Measurements from ENCODE around the gene SLTM.
"Not testable (repeated sequence)": the region's sequence is repeated elsewhere in the genome, so short reads cannot be mapped to it uniquely, and the experiment has no call there.

Gene SLTM

DNA sequence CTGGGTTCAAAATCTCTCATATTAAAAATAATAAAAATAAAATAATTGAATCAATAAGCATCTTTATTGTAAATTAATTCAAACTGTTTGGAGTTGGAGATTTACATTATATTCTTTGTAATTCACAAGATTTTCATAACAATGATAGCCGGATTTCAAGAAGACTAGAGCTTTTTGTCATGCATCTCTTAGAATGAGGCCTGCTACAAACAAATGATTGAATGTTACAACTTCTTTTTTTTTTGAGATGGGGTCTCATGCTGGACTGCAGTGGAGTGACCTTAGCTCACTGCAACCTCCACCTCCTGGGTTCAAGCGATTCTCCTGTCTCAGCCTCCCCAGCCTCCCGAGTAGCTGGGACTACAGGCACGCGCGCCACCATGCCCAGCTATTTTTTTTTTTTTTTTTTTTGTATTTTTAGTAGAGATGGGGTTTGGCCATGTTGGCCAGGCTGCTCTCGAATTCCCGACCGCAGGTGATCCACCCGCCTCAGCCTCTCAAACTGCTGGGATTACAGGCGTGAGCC lies 3.5 kb downstream of the SLTM start:
- DNase-seq (ENCODE audit: insufficient read length, low spot score), result no peak
- no peak for FAIRE-seq

DNA sequence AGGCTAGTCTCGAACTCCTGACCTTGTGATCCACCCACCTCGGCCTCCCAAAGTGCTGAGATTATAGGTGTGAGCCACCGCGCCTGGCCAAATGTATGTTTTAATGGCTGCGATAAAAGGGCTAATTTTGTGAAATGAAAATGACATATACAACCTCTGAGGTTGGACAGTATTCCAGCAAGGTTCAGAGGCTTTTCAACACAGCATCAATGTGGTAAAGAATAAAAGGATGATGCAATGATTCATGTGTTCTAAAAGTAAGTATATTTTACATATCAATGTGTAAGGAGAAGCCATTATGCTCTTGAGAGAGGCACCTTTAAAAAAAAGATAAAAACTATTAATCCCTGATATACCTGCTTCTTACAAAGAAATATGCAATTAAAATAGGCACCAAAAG lies 6.7 kb downstream of the SLTM start:
- DNase-seq (ENCODE audit: insufficient read length, low spot score) (no peak), FAIRE-seq (no peak)

DNA sequence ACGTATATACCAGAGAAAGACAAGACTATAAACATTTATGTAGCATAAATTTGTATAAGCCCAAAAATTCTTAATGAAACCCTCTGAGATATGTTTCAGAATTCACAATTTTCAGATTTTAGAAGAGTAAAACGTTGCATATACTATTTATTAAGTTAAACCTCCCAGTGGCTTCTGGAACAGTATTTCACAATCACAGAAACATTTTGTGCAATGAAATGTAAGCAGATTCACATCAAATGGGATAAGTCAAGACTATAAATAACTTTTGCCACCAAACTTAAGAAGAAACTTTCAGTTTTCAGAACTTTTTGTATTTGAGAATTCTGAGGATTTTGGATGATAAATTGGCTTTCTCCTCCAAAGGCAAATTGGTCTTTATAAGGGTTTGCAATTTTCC lies 9.2 kb downstream of the SLTM start:
- DNase-seq (ENCODE audit: insufficient read length, low spot score) (no peak), FAIRE-seq (no peak)

DNA sequence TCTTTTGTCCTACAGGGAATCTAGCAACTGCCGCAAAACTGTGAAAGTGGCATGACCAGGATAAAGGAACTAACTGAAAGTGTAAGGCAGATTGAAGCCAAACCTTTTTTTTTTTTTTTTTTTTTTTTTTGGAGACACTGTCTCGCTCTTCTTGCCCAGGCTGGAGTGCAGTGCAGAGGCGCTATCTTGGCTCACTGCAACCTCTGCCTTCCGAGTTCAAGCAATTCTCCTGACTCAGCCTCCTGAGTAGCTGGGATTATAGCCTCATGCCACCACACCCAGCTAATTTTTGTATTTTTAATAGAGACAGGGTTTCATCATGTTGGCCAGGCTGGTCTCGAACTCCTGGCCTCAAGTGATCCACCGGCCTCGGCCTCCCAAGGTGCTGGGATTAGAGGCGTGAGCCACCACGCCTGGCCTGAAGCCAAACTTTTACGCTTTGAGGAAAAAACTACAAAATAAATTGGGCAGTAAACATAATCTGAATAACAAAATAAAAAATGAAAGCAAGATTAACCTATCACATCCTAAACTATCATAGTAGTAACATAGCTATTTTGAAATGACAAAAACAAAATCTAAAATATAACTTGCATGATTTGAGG lies 9.7 kb downstream of the SLTM start:
- no peak for DNase-seq (ENCODE audit: insufficient read length, low spot score)
- FAIRE-seq, result no peak

DNA sequence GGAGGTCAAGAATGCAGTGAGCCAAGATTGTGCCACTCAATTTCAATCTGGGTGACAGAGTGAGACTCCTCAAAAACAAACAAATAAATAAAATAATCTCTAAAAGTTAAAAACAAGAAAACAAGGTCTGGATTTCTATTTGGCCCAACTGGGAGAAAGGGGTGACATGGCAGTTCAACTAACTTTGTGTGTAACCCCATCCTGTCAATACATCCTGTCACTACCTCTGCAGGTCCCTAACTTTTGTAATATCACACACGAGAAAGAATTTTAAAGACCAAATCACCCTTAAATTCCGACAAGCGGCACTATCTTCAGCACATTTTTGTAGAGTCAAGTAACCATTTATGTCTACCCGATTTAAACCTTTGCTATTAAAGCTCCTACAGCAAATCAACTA lies 10.2 kb downstream of the SLTM start:
- DNase-seq (ENCODE audit: insufficient read length, low spot score) (no peak), FAIRE-seq (no peak)

DNA sequence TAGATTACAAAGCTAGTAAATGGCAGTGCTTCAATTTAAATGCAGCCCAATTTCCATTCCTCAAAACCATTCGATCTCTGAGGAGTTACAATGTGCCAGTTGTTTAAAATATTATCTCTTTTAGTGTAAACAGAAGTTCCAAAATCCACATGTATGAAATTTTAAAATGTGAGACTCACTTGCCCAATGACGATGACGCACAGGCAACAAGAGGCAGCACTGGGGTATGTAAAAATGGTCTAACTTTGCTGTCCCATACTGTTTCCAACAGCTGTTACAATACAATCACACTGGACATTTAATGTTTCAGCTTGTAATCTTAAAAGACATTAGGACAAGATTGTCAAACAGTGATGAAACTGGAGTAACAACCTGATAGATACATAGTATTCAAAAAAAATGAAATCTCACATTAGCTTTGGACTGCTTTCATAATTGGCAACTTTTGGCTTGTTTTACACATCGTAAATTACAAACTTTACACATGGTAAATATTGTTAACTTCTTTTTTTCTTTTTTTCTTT lies 12.2 kb downstream of the SLTM start:
- DNase-seq (ENCODE audit: insufficient read length, low spot score) (no peak), FAIRE-seq (no peak)

DNA sequence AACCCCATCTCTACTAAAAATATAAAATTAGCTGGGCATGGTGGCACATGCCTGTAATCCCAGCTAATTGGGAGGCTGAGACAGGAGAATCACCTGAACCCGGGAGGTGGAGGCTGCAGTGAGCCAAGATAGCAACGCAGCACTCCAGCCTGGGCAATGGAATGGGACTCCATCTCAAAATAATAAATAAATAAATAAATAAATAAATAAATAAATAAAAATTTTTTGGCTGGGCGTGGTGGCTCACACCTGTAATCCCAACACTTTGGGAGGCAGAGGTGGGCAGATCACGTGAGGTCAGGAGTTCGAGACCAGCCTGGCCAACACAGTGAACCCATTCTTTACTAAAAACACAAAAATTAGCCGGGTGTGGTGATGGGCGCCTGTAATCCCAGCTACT lies 13.0 kb downstream of the SLTM start:
- DNase-seq (ENCODE audit: insufficient read length, low spot score); FAIRE-seq: not testable (repeated sequence)

DNA sequence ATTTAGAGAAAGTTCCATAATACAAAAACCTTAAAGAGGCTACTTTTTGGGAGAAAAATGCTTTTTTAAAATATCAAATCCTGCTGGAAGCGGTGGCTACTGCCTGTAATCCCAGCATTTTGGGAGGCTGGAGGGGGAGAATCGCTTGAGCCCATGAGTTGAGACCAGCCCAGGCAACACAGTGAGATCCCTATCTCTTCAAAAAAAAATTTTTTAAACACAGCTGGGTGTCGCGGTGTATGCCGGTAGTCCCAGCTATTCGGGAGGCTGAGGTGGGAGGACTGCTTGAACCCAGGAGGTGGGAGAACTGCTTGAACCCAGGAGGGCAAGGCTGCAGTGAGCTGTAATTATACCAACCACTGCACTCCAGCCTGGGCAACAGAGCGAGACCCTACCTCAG lies 14.2 kb downstream of the SLTM start:
- no peak for FAIRE-seq
- DNase-seq (ENCODE audit: insufficient read length, low spot score), result no peak

DNA sequence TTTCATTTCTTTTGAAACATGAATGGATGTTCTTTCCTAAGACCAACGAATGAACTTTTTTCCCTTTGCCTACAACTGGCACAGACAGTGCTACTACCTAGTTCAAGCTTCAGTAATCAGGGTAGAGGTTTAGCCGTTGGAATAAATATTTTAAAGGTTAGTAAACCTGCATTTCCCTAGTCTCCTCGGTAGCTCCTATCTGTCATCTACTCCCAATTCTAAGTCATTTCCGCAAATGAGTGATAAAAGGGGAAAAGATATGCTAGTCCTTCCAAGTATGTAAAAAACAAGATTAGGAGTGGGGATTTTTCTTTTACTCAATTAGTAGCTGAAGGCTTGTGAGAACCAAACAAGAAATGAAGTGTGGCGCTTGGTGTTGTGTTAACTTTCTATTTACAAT lies 15.2 kb downstream of the SLTM start:
- no peak for FAIRE-seq

DNA sequence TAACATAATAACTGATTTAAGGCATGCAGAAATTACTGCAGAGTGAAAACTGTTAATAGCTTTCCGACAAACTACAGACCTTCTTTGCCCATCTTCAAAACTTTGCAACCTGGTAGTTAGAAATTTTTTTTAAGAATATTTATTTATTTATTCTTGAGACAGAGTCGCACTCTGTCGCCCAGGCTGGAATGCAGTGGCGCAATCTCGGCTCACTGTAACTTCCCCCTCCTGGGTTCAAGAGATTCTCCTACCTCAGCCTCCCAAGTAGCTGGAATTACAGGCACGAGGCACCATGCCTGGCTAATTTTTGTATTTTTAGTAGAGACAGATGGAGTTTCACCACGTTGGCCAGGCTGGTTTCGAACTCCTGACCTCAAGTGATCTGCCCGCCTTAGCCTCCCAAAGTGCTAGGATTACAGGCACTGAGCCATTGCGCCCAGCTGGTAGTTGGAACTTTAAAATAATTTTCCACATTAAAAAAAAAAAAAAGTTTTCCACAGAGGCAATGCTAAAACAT lies 15.8 kb downstream of the SLTM start:
- not testable (repeated sequence) for DNase-seq (ENCODE audit: insufficient read length, low spot score); FAIRE-seq

More for the DNA sequence above, 15.2 kb downstream of the SLTM start:
- no peak for DNase-seq (ENCODE audit: insufficient read length, low spot score)

DNA sequence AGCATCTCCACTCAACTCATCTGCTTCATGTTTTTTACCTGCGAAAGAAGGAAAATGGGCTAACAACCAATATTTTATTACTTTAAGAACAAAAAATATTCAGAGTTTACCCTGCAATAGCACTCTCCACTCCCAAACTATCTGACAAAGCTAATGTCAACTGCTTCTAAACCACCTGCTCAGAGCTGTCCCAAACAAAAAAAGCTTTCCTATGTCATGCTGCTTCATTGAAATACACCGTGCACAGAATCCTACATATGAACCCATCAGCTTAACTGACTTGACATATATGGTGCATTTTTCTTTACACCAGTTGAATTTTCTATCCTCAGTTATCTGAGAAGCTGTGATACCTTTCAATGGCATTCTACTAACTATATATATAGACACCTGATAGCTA lies 16.5 kb downstream of the SLTM start:
- no peak for FAIRE-seq
- DNase-seq (ENCODE audit: insufficient read length, low spot score), result no peak

DNA sequence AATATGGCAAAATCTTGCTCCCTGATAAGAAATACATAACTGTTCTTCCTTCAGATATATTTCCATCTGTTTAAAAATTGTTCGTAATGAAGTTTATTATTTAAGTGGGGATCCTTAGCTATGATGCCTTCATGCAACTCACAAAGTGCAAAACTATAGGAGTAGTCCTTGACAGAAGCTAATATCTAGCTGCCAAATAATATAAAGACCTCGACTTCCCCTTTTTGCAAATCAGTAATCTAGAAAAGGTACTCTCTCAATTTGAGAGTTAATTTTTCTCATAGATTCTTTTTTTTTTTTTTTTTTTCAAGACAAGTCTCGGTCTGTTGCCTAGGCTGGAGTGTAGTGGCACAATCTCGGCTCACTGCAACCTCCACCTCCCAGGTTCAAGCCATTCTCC lies 23.0 kb downstream of the SLTM start:
- DNase-seq (ENCODE audit: insufficient read length, low spot score) (no peak), FAIRE-seq (no peak)

DNA sequence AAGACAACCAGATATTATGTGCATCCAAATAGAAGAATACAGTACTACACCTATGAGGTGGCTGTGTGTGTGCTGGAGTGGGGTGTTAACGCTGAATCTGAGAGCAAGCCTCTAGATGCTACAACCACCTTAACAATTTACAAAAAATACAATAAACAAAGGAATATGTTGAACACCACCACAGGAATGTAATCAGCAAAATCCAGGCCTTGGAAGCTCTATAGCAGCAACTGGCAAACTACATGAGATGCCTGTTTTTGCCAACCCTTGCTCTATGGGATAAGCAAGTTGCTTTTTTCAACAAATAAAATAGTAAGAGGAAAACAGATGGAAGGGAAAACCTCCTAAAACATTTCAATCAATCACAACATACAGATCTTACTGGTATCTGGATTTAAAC lies 23.9 kb downstream of the SLTM start:
- no peak for FAIRE-seq
- no peak for DNase-seq (ENCODE audit: insufficient read length, low spot score)

DNA sequence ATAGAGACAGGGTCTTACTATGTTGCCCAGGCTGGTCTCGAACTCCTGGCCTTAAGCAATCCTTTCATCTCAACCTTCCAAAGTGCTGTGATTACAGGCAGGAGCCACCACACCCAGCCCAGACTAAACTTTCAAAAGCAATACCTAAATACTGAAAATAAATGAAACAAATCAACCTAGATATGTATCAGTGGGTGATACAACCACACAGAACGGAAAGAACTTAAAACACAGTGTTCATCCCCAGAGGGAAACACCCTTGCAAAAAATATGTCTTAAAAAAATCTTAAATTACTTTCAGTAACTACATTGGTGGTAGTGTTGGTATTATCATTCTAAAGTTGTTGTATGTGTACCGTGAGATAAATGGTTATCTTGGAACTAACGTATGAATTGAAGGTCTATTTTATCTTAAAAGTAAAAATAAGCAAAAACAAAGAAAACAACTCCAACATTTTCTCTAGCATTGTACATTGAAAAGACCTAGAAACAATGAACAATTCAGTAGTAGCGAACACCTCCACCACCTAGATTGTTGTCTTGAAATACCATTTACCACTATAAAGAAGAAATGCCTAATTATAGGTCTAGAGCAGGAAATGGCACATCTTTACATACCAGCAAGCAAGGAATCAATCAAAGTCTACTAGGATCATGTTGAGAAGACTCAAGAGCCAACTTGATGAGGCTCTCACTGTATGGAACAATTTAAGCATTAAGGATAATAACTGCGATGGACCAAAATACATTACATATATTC lies 24.7 kb downstream of the SLTM start:
- FAIRE-seq (no peak), DNase-seq (ENCODE audit: insufficient read length, low spot score) (no peak)

DNA sequence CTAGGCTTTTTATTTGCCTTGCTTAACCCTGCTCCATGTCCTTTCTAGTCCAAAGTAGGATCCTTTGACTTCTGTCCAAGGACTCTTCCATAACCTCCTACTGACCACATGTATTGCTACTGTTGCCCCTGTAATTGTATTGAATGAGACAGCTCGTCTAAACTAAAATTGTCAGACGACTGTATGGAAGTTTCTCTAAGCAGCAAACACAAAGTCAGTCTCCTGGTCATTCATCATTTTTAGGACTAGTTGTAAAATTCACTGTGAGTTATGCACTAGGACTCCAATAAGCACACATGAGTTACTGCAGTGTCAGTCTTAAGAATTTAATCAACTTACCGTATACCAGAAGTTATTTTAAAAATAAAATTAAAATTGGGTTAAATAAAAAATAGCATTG lies 32.8 kb downstream of the SLTM start:
- DNase-seq (ENCODE audit: insufficient read length, low spot score) (no peak), FAIRE-seq (no peak)

DNA sequence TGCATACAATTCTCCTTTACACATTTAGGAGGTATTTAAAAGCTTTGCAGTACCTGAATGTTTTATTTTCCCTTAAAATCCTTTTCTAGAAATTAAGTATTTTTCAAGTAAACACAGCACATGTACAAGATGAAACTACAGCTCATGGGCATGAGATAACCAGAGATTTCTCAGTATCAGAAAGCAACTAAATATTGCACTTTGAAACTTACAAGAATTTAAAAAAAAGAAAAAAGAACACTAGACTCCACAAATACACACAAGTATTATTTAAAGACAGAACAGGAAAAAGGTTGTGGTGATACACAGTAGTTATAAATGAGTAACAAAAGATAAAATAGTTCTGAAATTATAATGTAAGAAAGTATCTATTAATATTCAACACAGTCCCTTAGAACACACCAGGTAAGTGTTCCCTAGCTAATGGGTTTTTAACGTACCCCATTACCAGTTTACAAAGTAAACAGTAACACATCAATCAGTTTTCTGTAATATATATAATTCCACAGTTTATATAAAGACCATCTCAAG lies 35.3 kb downstream of the SLTM start:
- DNase-seq (ENCODE audit: insufficient read length, low spot score), result no peak
- FAIRE-seq, result no peak

DNA sequence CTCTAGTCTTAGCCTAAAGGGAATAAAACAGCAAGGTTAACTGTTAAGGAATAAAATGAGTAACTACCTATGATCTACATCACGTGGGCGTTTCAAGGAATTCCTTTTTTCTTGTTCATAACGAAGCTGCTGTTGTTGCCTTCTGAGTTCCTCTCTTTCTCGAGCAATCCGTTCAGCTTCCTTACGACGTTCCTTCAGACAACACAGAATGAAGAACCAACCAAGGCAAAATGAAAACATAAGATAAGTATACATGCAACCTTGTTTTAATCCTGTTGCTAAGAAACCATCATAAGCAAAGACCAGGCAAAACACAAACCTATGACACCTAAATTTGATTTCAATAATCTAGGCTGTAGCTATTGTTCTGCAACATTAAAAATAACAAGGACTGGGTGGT lies 44.1 kb downstream of the SLTM start:
- no peak for DNase-seq (ENCODE audit: insufficient read length, low spot score)
- no peak for FAIRE-seq

DNA sequence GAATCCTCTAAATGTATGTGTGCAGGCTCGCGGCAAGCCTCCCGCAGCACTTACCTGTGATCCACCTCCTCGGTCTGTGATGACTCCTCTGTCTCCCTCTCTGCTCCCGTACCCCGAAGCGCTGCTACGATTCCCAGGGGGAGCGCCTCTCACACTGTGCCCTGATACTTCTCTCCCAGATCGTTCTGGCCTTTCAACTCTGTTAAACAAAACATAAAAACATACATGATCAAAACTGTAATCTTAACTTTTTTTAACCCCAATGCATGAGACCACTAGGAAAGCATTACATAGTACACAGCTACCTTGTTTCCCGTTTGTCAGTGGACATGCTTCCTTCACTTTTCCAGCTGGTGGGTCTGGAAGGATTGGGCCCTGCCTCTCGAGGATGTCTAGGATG lies 46.6 kb downstream of the SLTM start:
- no peak for DNase-seq (ENCODE audit: insufficient read length, low spot score)

DNA sequence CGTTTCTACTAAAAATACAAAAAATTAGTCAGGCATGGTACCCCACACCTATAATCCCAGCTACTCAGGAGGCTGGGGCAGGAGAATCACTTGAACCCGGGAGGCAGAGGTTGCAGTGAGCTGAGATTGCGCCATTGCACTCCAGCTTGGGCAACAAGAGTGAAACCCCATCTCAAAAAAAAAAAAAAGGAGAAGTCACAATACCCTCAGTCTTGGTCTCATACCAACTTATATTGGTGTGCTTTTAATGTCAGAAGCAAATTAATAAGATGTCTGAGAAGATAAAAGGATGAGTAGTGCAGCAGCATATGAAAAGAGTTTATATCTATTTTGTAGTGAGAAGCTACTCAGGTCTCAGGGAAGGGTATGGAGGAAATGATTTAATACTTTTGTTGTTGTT lies 49.6 kb downstream of the SLTM start:
- not testable (repeated sequence) for FAIRE-seq

More for the DNA sequence above, 46.6 kb downstream of the SLTM start:
- FAIRE-seq, result no peak

DNA sequence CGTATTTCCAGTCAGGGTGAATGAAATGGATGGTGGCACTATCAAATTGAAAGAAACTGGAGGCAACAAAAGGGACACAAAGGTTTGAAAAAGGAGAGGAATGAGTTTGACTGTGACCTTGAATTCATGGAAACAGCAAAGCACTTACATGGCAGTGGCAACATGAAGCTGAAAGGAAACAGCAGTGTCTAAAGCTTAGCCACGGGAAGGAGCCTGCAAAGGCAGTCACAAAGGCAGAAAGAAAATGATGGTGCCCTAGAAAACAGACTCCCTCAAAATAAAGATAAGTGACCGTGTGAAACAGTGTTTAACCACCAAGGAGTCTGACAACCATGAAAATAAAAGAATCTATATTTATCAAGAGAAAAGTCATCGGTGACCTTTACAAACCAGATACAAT lies 51.2 kb downstream of the SLTM start:
- FAIRE-seq, result no peak
- DNase-seq (ENCODE audit: insufficient read length, low spot score), result no peak

More for the DNA sequence above, 49.6 kb downstream of the SLTM start:
- not testable (repeated sequence) for DNase-seq (ENCODE audit: insufficient read length, low spot score)

DNA sequence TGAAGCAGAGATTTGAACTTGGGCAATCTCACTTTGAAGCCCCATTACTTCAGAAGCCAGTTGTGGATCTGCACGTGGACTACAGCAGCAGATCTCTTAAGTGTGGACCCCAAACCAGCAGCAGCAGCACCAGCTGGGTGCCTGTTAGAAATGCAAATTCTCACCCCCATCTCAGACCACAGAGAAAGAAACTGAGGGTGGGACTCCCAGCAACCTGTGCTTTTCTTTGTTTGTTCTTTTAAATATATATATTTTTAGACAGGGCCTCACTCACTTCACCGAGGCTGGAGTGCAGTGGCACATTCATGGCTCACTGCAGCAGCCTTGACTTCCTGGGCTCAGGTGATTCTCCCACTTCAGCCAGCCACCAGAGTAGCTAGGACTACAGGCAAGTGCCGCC lies 53.2 kb downstream of the SLTM start:
- FAIRE-seq, result no peak
- DNase-seq (ENCODE audit: insufficient read length, low spot score), result no peak

All from HTR-8/SVneo (cell line).